GM23248 (cell line): ENCODE results near the gene ZNF385B.

Source experiments
- EZH2 ChIP-seq: fragments of 200-600 bp; sonication (generic); IDR thresholded peaks from 2 replicates; pipeline ENCODE4 v1.6.1; 2018; ENCODE audit warnings: antibody characterized with exemption, mild to moderate bottlenecking; ENCODE audit not compliant: insufficient read depth, poor library complexity, severe bottlenecking
- EZH2phosphoT487 ChIP-seq: fragments of 200-600 bp; sonication (generic); IDR thresholded peaks from 2 replicates; pipeline ENCODE4 v1.6.1; 2018; ENCODE audit warnings: antibody characterized with exemption, moderate library complexity, mild to moderate bottlenecking, low read depth; ENCODE audit not compliant: insufficient read depth

DNA sequence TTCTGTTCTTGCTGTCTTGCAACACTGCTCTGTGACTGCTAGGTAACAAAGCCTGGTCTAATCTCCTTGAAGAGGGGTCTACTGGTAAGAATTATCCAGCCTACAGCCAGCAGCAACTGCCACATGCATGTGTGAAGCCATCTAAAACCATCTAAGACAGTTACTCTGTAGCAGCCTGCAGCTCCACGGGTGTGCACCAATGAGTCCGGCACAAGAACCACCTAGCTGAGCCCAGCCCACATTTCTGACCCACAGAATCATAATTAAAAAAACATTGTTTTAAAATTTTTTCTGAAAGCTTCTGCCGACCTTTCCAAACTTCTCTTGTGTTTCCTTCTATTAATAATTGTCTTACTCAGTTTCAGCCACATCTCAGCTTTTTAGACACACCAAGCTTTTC, 102.8 kb downstream of the ZNF385B start:
- TF ChIP-seq EZH2 (no peak), EZH2phosphoT487 (no peak)
